ENCODE results near the gene DPYSL3. TPM values are rescaled to one million over a fixed set of nuclear protein-coding genes. Genes with fewer than 3 reads are reported as not detected.
A peak's percentile ranks its signal among the peaks of the same experiment; 100 is the strongest.

The DPYSL3 gene
- total RNA-seq, 8 experiments from 2014 or later, result 131 to 708 (median 333) TPM

GRCh38 chr5:147458581-147458980 is 51.3 kb downstream of the DPYSL3 start:
- no peak for ATAC-seq (replicated peaks in 6 of 8)
- in situ Hi-C loops (cut with MboI; ENCODE audit: low pct_unique_long_range_greater_than_20kb in 2 of 9, low sequenced_read_pairs in 9 of 9, unreplicated experiment in 9 of 9), result loop anchor here in 8 of 9 experiments (10.0 to 25.0 kb wide), 2 partner anchors 104 to 116 kb away; no protein-coding TSS in a partner anchor
- WGBS, 10 experiments, result 80 to 100% (median 100%) methylated on average over 1 to 3 of the region's 3 CpGs
- Histone ChIP-seq H3K4me3 (no peak overlapping the region), H3K4me1 (replicated peaks in 1 of 2) (peaks cover 11 to 19% of the 10 kb centered on the region in 2 donors), H3K27ac (no peak overlapping the region)

GRCh38 chr5:147455822-147456450 is 53.9 kb downstream of the DPYSL3 start:
- ATAC-seq (replicated peaks in 6 of 8), result no peak
- Histone ChIP-seq H3K27ac (no peak overlapping the region), H3K4me3 (no peak overlapping the region), H3K4me1 (replicated peaks in 1 of 2) (peaks cover 11 to 19% of the 10 kb centered on the region in 2 donors)
- in situ Hi-C loops (cut with MboI; ENCODE audit: low pct_unique_long_range_greater_than_20kb in 2 of 9, low sequenced_read_pairs in 9 of 9, unreplicated experiment in 9 of 9), result loop anchor here in 8 of 9 experiments (10.0 to 25.0 kb wide), 2 partner anchors 106 to 119 kb away; no protein-coding TSS in a partner anchor
- 0 to 80% (median 56%) methylated on average over 1 of the region's 1 CpG; no CpG with 5 or more reads in 3 of the 10 experiments for WGBS, 10 experiments

- H3K27ac ChIP-seq, result no peak overlapping the region
- in situ Hi-C loops (cut with MboI; ENCODE audit: low pct_unique_long_range_greater_than_20kb in 2 of 9, low sequenced_read_pairs in 9 of 9, unreplicated experiment in 9 of 9), result loop anchor here in 8 of 9 experiments (10.0 to 25.0 kb wide), 2 partner anchors 107 to 120 kb away; no protein-coding TSS in a partner anchor
- peaks cover 11 to 19% of the 10 kb centered on the region in 2 donors for H3K4me1 ChIP-seq (replicated peaks in 1 of 2)
- peak in 3 of 8 experiments; percentile 9 to 33 (median 10) for ATAC-seq (replicated peaks in 6 of 8)
- whole genome bisulfite sequencing, 10 experiments, result 1 to 57% (median 34%) methylated on average over 1 to 10 of the region's 10 CpGs; no CpG with 5 or more reads in 1 of the 10 experiments
- peak overlapping the region in 2 of 5 donors; percentile 58 to 76 for H3K4me3 ChIP-seq
These were observed 54.7 kb downstream of the DPYSL3 start for GRCh38 chr5:147454996-147455677.

GRCh38 chr5:147453875-147454814 is 55.7 kb downstream of the DPYSL3 start:
- Histone ChIP-seq H3K4me3 (peak overlapping the region; percentile 58 to 97 (median 76)), H3K4me1 (replicated peaks in 1 of 2) (peaks cover 11 to 26% of the 10 kb centered on the region in 2 donors), H3K27ac (peak overlapping the region; percentile 91 to 94)
- WGBS, 10 experiments, result 0 to 23% (median 0%) methylated on average over 1 to 14 of the region's 54 CpGs; no CpG with 5 or more reads in 1 of the 10 experiments
- ATAC-seq (replicated peaks in 6 of 8), result peak; percentile 71 to 82 (median 80)
- in situ Hi-C loops (cut with MboI; ENCODE audit: low pct_unique_long_range_greater_than_20kb in 2 of 9, low sequenced_read_pairs in 9 of 9, unreplicated experiment in 9 of 9), result loop anchor here in 8 of 9 experiments (10.0 to 25.0 kb wide), 2 partner anchors 108 to 121 kb away; no protein-coding TSS in a partner anchor

DNA sequence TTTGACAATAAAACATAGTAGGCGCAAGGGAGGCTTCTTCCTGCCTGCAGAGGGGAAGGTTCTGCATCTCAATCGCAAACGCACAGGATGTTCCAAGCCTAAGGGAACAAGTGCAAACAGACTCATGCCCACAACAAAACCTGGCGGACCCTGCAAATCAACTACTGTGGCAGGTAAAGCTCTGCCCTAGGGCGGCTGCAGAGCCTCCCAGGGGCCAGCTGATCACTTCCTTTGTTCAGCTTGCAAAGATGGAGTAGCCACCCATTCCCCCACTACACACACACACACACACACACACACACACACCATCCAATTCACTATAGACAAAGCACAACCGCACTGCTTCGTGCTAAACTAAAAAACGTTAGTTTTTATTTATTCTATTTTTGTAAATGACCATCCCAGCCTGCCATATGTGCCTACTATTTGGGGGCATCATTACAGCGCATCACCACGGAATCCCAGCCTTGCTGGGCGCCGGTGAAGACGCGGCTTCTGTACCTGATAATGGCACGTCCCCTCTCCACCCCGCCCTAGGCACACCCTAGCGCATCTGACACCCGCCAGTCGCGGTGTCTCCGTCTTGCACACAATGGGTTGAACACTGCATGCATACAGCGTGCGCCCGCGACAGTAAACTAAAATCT is 57.6 kb downstream of the DPYSL3 start:
- 0 to 20% (median 7%) methylated on average over 1 to 16 of the region's 25 CpGs; no CpG with 5 or more reads in 2 of the 10 experiments for WGBS, 10 experiments
- H3K4me1 ChIP-seq (replicated peaks in 1 of 2), result peaks cover 11 to 39% of the 10 kb centered on the region in 2 donors
- peak overlapping the region; percentile 91 to 94 for H3K27ac ChIP-seq
- H3K4me3 ChIP-seq, result peak overlapping the region; percentile 58 to 97 (median 76)
- in situ Hi-C loops (cut with MboI; ENCODE audit: low pct_unique_long_range_greater_than_20kb in 2 of 9, low sequenced_read_pairs in 9 of 9, unreplicated experiment in 9 of 9), result loop anchor here in 8 of 9 experiments (10.0 to 25.0 kb wide), 2 partner anchors 110 to 123 kb away; no protein-coding TSS in a partner anchor
- ATAC-seq (replicated peaks in 6 of 8), result peak in 5 of 8 experiments; percentile 5 to 14 (median 12)

- Histone ChIP-seq H3K27ac (peak overlapping the region; percentile 91 to 94), H3K4me3 (peak overlapping the region; percentile 58 to 97 (median 76)), H3K4me1 (replicated peaks in 1 of 2) (peaks cover 13 to 44% of the 10 kb centered on the region in 2 donors)
- ATAC-seq (replicated peaks in 6 of 8), result peak in 2 of 8 experiments; percentile 5 to 6
- in situ Hi-C loops (cut with MboI; ENCODE audit: low pct_unique_long_range_greater_than_20kb in 2 of 9, low sequenced_read_pairs in 9 of 9, unreplicated experiment in 9 of 9), result loop anchor here in 8 of 9 experiments (10.0 to 25.0 kb wide), 2 partner anchors 111 to 124 kb away; no protein-coding TSS in a partner anchor
- WGBS, 10 experiments, result 0 to 88% (median 20%) methylated on average over 1 to 2 of the region's 3 CpGs; no CpG with 5 or more reads in 1 of the 10 experiments
These were observed 58.7 kb downstream of the DPYSL3 start for GRCh38 chr5:147451193-147451592.

DNA sequence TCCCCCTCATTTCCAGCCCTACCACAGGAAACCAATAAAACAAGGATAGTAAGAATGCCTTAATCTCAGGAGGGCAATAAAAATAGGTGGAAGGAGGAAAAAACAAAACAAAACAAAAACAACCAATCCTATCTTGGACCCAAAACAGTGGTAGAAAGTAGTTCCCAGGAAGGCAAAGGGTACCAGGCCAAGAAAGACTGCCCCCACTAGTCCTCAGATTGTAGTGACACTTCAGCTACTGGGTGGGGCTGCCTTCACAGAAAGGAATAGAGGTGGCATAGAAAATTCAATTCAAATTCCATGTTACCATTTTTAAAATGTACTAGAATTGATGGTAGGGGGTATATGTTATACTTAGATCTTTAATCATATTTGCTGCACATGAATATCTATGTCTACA is 59.3 kb downstream of the DPYSL3 start:
- H3K4me1 ChIP-seq (replicated peaks in 1 of 2), result peaks cover 19 to 44% of the 10 kb centered on the region in 2 donors
- in situ Hi-C loops (cut with MboI; ENCODE audit: low pct_unique_long_range_greater_than_20kb in 2 of 9, low sequenced_read_pairs in 9 of 9, unreplicated experiment in 9 of 9), result loop anchor here in 8 of 9 experiments (10.0 to 25.0 kb wide), 2 partner anchors 112 to 124 kb away; no protein-coding TSS in a partner anchor
- ATAC-seq (replicated peaks in 6 of 8), result no peak
- peak overlapping the region; percentile 58 to 97 (median 76) for H3K4me3 ChIP-seq
- peak overlapping the region in 1 of 2 donors; percentile 91 for H3K27ac ChIP-seq

GRCh38 chr5:147448766-147449165 is 61.1 kb downstream of the DPYSL3 start:
- Histone ChIP-seq H3K4me3 (no peak overlapping the region), H3K27ac (no peak overlapping the region), H3K4me1 (replicated peaks in 1 of 2) (peaks cover 21 to 49% of the 10 kb centered on the region in 2 donors)
- in situ Hi-C loops (cut with MboI; ENCODE audit: low pct_unique_long_range_greater_than_20kb in 2 of 9, low sequenced_read_pairs in 9 of 9, unreplicated experiment in 9 of 9), result no loop called here
- 80 to 100% (median 100%) methylated on average over 1 of the region's 1 CpG; no CpG with 5 or more reads in 5 of the 10 experiments for WGBS, 10 experiments
- no peak for ATAC-seq (replicated peaks in 6 of 8)

GRCh38 chr5:147446523-147446922 is 63.3 kb downstream of the DPYSL3 start:
- 33 to 100% (median 73%) methylated on average over 1 to 2 of the region's 2 CpGs; no CpG with 5 or more reads in 4 of the 10 experiments for WGBS, 10 experiments
- peak in 3 of 8 experiments; percentile 47 to 82 (median 78) for ATAC-seq (replicated peaks in 6 of 8)
- Histone ChIP-seq H3K27ac (no peak overlapping the region), H3K4me1 (replicated peaks in 1 of 2) (peaks cover 24 to 49% of the 10 kb centered on the region in 2 donors), H3K4me3 (no peak overlapping the region)
- in situ Hi-C loops (cut with MboI; ENCODE audit: low pct_unique_long_range_greater_than_20kb in 2 of 9, low sequenced_read_pairs in 9 of 9, unreplicated experiment in 9 of 9), result no loop called here

- Histone ChIP-seq H3K4me1 (replicated peaks in 1 of 2) (peaks cover 24 to 49% of the 10 kb centered on the region in 2 donors), H3K4me3 (no peak overlapping the region), H3K27ac (no peak overlapping the region)
- 50 to 92% (median 76%) methylated on average over 1 to 2 of the region's 2 CpGs; no CpG with 5 or more reads in 4 of the 10 experiments for WGBS, 10 experiments
- in situ Hi-C loops (cut with MboI; ENCODE audit: low pct_unique_long_range_greater_than_20kb in 2 of 9, low sequenced_read_pairs in 9 of 9, unreplicated experiment in 9 of 9), result no loop called here
- ATAC-seq (replicated peaks in 6 of 8), result peak in 2 of 8 experiments; percentile 16 to 24
These were observed 64.0 kb downstream of the DPYSL3 start for GRCh38 chr5:147445917-147446316.

GRCh38 chr5:147445090-147445489 is 64.8 kb downstream of the DPYSL3 start:
- Histone ChIP-seq H3K4me3 (no peak overlapping the region), H3K4me1 (replicated peaks in 1 of 2) (peaks cover 24 to 54% of the 10 kb centered on the region in 2 donors), H3K27ac (no peak overlapping the region)
- in situ Hi-C loops (cut with MboI; ENCODE audit: low pct_unique_long_range_greater_than_20kb in 2 of 9, low sequenced_read_pairs in 9 of 9, unreplicated experiment in 9 of 9), result no loop called here
- peak in 5 of 8 experiments; percentile 31 to 66 (median 42) for ATAC-seq (replicated peaks in 6 of 8)

Data from motor neuron (in vitro differentiated cells).